ENCODE measurements around the gene CHST8. TPM values are rescaled to one million over a fixed set of nuclear protein-coding genes. Genes with fewer than 3 reads are reported as not detected.

The CHST8 gene, protein sequence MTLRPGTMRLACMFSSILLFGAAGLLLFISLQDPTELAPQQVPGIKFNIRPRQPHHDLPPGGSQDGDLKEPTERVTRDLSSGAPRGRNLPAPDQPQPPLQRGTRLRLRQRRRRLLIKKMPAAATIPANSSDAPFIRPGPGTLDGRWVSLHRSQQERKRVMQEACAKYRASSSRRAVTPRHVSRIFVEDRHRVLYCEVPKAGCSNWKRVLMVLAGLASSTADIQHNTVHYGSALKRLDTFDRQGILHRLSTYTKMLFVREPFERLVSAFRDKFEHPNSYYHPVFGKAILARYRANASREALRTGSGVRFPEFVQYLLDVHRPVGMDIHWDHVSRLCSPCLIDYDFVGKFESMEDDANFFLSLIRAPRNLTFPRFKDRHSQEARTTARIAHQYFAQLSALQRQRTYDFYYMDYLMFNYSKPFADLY
- total RNA-seq, result not detected in 2 replicates

DNA sequence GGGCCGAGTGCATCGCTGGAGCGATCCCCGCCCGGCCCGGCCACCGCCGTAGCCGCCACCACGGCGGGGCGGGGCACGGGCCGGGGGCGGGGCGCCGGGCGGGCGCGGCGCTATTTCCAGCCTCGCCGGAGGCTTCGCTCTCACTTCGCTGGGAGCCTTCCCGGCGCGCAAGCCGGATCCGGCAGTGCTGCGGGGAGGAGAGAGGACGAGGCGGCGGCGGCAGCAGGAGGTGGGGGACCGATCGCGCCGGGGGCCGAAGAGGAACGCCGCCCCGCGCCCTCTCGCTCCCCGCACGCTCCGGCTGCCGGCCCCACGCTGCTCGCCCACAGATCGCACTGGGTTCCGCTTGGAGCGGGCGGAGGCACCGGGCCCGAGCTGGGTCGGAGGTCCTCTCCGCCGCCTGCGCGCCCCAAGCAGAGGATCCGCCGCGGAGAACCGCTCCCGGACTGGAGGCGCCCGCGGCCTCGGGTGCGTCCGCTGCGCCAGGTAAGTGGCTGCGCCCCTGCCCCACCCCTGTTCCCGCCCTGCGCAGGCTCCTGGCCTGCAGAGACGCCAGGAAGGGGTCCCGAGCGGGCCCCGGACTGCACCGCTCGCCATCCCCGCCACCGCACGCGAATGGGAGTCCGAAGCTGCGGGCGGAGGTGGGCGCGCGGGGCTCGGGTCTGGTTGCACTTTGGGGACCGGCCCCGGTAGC lies at the start of gene CHST8:
CHST8 (plus strand) TSS at position 143 of the 694 bp plus-strand sequence. CDS start 67,309 bp downstream, outside the sequence.
- TF ChIP-seq, protein P1, sequence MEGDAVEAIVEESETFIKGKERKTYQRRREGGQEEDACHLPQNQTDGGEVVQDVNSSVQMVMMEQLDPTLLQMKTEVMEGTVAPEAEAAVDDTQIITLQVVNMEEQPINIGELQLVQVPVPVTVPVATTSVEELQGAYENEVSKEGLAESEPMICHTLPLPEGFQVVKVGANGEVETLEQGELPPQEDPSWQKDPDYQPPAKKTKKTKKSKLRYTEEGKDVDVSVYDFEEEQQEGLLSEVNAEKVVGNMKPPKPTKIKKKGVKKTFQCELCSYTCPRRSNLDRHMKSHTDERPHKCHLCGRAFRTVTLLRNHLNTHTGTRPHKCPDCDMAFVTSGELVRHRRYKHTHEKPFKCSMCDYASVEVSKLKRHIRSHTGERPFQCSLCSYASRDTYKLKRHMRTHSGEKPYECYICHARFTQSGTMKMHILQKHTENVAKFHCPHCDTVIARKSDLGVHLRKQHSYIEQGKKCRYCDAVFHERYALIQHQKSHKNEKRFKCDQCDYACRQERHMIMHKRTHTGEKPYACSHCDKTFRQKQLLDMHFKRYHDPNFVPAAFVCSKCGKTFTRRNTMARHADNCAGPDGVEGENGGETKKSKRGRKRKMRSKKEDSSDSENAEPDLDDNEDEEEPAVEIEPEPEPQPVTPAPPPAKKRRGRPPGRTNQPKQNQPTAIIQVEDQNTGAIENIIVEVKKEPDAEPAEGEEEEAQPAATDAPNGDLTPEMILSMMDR (conservative IDR thresholded peaks at IDR 0.05; ENCODE audit: low read depth, low read length), result no peak
- DNase-seq (ENCODE audit: low read depth), result no peak
- H3K4me3 ChIP-seq (ENCODE audit: low read depth, low read length), result no peak within 1 kb of the TSS

DNA sequence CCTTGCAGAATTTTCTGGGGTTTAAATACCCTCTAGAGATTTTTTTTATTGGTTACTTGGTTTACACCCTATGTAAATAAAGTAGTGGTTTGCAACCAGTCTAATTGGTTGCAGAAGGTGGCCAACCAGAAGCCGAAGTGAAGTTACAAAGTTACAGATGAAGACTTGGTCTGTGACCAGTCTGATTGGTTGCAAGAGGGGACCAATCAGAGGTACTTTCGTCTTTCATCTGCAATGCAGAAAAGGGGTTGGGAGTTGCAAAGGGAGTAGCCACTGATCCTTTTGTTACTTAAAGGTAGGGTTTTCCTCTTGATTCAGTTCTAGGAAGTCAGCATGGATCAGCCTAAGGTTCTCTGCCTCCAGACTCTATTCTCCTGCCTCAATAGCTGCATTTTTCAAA lies 48.8 kb upstream of the CHST8 start:
- H3K4me3 ChIP-seq (ENCODE audit: low read depth, low read length), result no peak overlapping the region
- no peak for DNase-seq (ENCODE audit: low read depth)
- TF ChIP-seq, protein P1 (conservative IDR thresholded peaks at IDR 0.05; ENCODE audit: low read depth, low read length), result no peak

DNA sequence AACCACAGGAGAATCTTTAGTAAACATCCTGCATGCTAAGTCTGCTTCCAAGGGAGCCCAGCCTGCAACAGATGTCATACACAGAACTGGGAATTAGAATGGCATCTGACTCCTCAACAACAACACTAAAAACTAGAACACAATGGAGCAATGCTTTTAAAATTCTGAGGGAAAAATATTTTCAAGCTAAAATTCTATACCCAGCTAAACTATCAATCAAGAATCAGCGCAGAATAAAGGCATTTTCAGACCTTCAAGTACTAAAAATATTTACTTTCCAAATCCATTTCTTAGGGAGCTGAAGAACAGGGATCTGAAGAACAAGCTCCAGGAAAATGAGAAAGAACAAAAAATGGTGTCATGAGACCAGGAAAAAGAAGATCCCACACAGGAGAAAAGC lies 46.9 kb upstream of the CHST8 start:
- no peak for DNase-seq (ENCODE audit: low read depth)
- no peak overlapping the region for H3K4me3 ChIP-seq (ENCODE audit: low read depth, low read length)
- TF ChIP-seq, protein P1 (conservative IDR thresholded peaks at IDR 0.05; ENCODE audit: low read depth, low read length), result no peak

DNA sequence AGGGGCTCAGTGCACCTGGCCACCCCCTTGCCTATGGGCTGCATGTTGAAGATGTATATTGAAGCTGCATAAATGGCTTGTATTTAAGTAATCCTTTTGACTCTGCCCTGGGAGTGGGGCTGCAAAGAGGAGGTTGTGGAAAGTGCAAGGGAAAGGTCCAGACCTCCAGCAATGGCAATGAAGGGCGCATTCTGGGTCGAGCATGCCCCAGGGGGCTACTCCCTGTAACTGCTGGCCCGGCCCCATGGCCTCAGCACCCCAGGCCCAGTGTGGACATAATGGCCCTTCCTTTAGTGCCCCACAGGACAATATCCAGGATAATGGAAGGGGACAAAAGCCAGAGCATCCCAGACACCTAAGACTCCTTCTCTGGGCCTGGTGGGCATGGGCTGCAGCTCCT lies 43.1 kb upstream of the CHST8 start:
- TF ChIP-seq, protein P1 (conservative IDR thresholded peaks at IDR 0.05; ENCODE audit: low read depth, low read length), result no peak
- no peak overlapping the region for H3K4me3 ChIP-seq (ENCODE audit: low read depth, low read length)
- DNase-seq (ENCODE audit: low read depth), result no peak

DNA sequence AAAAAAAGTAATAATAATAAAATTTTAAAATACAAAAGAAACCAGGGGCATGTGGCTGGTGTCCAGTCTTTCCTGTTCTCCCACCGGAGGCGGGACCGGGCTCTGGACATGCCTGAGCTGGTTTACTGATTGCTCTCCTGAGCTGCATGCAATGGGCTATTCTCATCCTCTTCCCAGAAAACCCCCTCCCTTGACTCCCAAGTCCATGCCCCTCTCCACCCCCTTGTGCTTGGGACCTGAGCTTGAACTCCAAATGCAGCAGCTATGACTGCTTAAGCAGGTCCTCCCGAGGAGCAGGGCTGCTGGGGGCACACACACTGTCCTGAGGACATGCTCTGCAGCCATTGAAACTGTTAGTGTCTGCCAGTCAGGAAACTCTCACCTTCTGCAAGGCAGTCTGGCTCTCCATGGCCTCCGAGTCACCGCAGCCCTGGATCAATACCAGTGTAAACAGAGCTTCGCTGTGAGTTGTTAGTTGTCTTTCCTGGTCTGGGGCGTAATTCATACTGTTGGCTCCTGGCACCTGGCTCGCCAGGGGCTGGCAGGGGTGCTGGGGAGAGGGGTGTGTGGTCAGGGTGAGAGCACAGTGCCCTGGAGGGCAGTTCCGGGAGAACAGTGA lies 41.6 kb upstream of the CHST8 start:
- TF ChIP-seq, protein P1 (conservative IDR thresholded peaks at IDR 0.05; ENCODE audit: low read depth, low read length), result no peak

DNA sequence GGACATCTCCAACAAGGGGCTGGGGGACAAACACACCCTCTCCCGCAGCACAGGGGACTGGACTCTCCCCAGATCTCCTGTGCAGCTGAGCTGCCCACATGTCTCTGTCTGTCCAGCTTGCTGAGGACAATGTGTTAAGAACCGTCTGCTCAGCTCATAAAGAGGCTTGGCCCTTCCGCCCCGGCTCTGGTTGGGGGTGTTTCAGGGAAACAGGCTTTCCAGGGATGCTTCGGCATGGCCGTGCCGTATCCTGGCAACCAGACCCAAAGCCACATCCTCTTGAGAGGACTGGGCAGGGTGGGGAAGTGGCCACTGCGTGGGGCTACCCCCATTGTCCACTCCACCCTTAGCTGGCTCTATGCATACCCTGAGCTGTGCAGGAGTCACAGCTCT lies 41.1 kb upstream of the CHST8 start:
- H3K4me3 ChIP-seq (ENCODE audit: low read depth, low read length), result no peak overlapping the region
- no peak for DNase-seq (ENCODE audit: low read depth)
- TF ChIP-seq, protein P1 (conservative IDR thresholded peaks at IDR 0.05; ENCODE audit: low read depth, low read length), result no peak

More for the DNA sequence above, 41.6 kb upstream of the CHST8 start:
- H3K4me3 ChIP-seq (ENCODE audit: low read depth, low read length), result no peak overlapping the region
- no peak for DNase-seq (ENCODE audit: low read depth)

Measured in epithelial cell of proximal tubule (primary cell).